GM12873 (cell line): ENCODE data around the gene CCR9.

ENCODE experiments used
- CTCF ChIP-seq: IDR thresholded peaks from 2 replicates; pipeline ENCODE4 v1.5.1; 2012; ENCODE audit warnings: low read depth, mild to moderate bottlenecking, moderate library complexity, low read length, control low read depth; ENCODE audit not compliant: insufficient read depth; ENCODE audit errors: missing control alignments

Gene CCR9

GRCh38 chr3:45868650-45869049, 17.7 kb upstream of the CCR9 start:
- no peak for TF ChIP-seq CTCF

DNA sequence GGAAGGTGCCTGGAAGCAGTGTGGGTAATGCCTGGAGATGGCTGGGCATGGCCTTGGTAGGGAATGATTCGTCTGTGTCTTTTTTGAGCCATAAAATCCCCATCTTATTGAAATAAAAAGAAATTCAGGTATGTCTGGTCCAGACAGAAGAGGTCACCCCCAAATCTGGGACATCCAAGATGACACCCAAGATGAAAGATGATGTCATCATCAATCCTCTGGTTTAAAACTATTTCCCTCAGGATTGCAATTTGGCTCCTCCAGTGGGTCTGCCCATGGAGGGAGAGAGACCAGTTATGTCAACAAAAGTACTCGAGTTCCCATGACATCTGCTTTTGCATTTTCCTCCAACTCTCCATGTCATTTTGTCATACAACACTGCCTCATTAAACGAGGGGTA, 16.7 kb upstream of the CCR9 start:
- TF ChIP-seq CTCF = no peak

- TF ChIP-seq CTCF = no peak
Measured at GRCh38 chr3:45870099-45870498, 16.2 kb upstream of the CCR9 start.

DNA sequence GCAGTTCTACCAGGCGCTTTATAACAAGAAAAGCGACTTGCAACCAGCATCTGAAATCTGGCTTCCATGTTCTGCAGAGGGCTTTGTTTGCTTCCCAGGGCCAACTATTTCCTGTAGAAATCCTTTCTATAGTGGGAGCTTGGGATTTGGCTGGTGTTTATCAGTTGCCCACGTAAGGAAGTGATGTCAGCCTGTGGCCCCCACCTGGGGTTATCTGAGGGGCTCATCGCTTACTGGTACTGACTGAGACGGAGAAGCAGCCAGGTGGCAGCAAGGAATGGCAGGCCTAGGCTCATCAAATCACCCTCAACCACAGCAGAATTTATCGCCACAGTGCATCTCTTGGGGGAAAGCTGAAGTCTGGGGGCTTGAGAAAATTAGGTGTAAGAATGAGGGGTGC, 14.6 kb upstream of the CCR9 start:
- TF ChIP-seq CTCF = no peak

GRCh38 chr3:45872569-45872968, 13.8 kb upstream of the CCR9 start:
- no peak for TF ChIP-seq CTCF

DNA sequence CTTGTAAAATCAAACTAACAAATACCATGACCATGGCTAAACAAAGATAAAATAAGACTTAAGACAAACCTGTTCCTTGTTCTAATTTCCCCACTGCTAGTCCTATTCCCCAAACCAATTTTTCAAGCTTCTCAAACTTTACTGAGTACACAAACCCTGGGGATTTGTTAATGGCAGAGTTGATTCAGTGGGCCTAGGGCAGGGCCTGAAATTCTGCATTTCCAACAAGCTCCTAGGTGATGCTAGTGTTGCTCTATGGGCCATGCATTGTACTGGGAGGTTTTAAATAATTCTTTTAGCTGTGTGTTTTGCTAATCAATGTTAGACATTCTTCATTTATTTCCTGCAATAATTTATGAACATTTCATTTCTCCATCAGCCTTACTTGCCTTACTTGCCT, 13.3 kb upstream of the CCR9 start:
- TF ChIP-seq CTCF = no peak

GRCh38 chr3:45873638-45874037, 12.7 kb upstream of the CCR9 start:
- no peak for TF ChIP-seq CTCF
